ENCODE measurements around the gene MEP1A. TPM values are rescaled to one million over a fixed set of nuclear protein-coding genes. Genes with fewer than 3 reads are reported as not detected.

Gene MEP1A
- total and polyA plus RNA-seq, 9 of the 15 experiments (the other 6 are each of a cell fraction or from before 2014, with no cell fraction given) = not detected

GRCh38 chr6:46787871-46788540 is 5.2 kb upstream of the MEP1A start:
- 1% methylated on average over 5 of the region's 5 CpGs for WGBS (ENCODE audit: insufficient coverage, low coverage, missing lambda C conversion rate)
- Histone ChIP-seq H3K4me2 (ENCODE audit: insufficient read depth, low read length) (no peak overlapping the region), H3K36me3 (ENCODE audit: control insufficient read depth, insufficient read depth, low read length) (no peaks in the 10 kb centered on the region), H4K20me1 (replicated peaks; ENCODE audit: control insufficient read depth, insufficient read depth, low read length) (no peaks in the 10 kb centered on the region), H2AFZ (ENCODE audit: low read depth, low read length) (no peak overlapping the region), H3K4me1 (replicated peaks in 1 of 2; ENCODE audit: control insufficient read depth in 2 of 2, insufficient read depth in 2 of 2, low read length in 2 of 2) (no peaks in the 10 kb centered on the region), H3K4me3 (no peak overlapping the region), H3K79me2 (ENCODE audit: control insufficient read depth, insufficient read depth, low read length) (no peaks in the 10 kb centered on the region), H3K9me3 (replicated peaks; ENCODE audit: control insufficient read depth, insufficient read depth, low read depth, low read length) (no peaks in the 10 kb centered on the region), H3K9ac (ENCODE audit: insufficient read depth in 1 of 2, low read depth in 2 of 2, low read length in 2 of 2) (no peak overlapping the region), H3K27me3 (ENCODE audit: control insufficient read depth in 2 of 2, insufficient read depth in 2 of 2, low read length in 2 of 2) (no peaks in the 10 kb centered on the region), H3K9me1 (ENCODE audit: control insufficient read depth, insufficient read depth, low read length) (no peaks in the 10 kb centered on the region), H3K27ac (ENCODE audit: extremely low read depth, low read depth, low read length) (no peak overlapping the region)
- CTCF ChIA-PET (ENCODE audit: low intra/inter-chr PET ratio) = no interaction called here
- intact Hi-C loops (cut with micrococcal nuclease) (no loop called here), in situ Hi-C loops (cut with MboI) (no loop called here)
- DNase-seq (ENCODE audit: extremely low read depth in 1 of 4, low spot score in 3 of 4) (no peak), FAIRE-seq (no peak), ATAC-seq (no peak)
- TF ChIP-seq CBX8 (IDR thresholded peaks at IDR 0.05; ENCODE audit: borderline replicate concordance, extremely low read depth, low read depth, low read length, poor library complexity, severe bottlenecking) (no peak), ZNF644 (tag; IDR thresholded peaks at IDR 0.05; ENCODE audit: low read depth) (no peak), ZNF232 (CRISPR knock-in tag; IDR thresholded peaks at IDR 0.05) (no peak), SOX6 (IDR thresholded peaks at IDR 0.05) (no peak), GABPB1 (CRISPR knock-in tag; IDR thresholded peaks at IDR 0.05) (no peak), ZNF318 (IDR thresholded peaks at IDR 0.05; ENCODE audit: borderline replicate concordance in 1 of 2, low read depth in 1 of 2) (no peak), ELF4 (CRISPR knock-in tag; IDR thresholded peaks at IDR 0.05) (no peak), CTBP1 (IDR thresholded peaks at IDR 0.05; ENCODE audit: borderline replicate concordance) (no peak), ARNT (IDR thresholded peaks at IDR 0.05) (no peak), TAF9B (IDR thresholded peaks at IDR 0.05; ENCODE audit: partially characterized antibody) (no peak), PTBP1 (IDR thresholded peaks at IDR 0.05; ENCODE audit: low read depth, low read length) (no peak)
- BruUV-seq (replicated peaks) = no TSS peak
- POLR2A ChIA-PET = interaction anchor here (0.7 kb wide), 1 partner anchor 20 kb away, joined by 3 read pairs; no protein-coding TSS in a partner anchor

Measured in K562 (cell line).